ENCODE data around the gene PPFIBP1.

- TF ChIP-seq CTCF (IDR thresholded peaks at IDR 0.05) (no peak), REST (IDR thresholded peaks at IDR 0.05; ENCODE audit: insufficient read depth in 1 of 2, low read depth in 2 of 2, low read length in 1 of 2) (no peak), POLR2AphosphoS5 (IDR thresholded peaks at IDR 0.05; ENCODE audit: low read depth, low read length) (no peak)
Observed at GRCh38 chr12:27604431-27604830, 80.4 kb downstream of the PPFIBP1 start.
